K562 (cell line): Measurements from ENCODE around the gene GIGYF1. TPM values are rescaled to one million over a fixed set of nuclear protein-coding genes. Genes with fewer than 3 reads are reported as not detected.

ENCODE experiments used
- BACH1 ChIP-seq: fragments of 200-800 bp; sonication (Bioruptor generic); IDR thresholded peaks from 2 replicates; pipeline ENCODE4 v1.6.1; 2016; ENCODE audit warnings: missing genetic modification characterization, missing compliant biosample characterization
- BCL6 ChIP-seq: fragments of 250-450 bp; sonication (Bioruptor Pico); IDR thresholded peaks from 2 replicates; pipeline ENCODE4 v1.4.0; 2020
- BCOR ChIP-seq: fragments of 450-650 bp; IDR thresholded peaks from 2 replicates; pipeline ENCODE4 v1.6.1; 2016
- E2F3 ChIP-seq: fragments of 250-450 bp; sonication (Bioruptor Pico); IDR thresholded peaks from 2 replicates; pipeline ENCODE4 v1.4.0; 2020; ENCODE audit warnings: mild to moderate bottlenecking
- GABPB1 ChIP-seq: sonication (generic); formaldehyde crosslinking; IDR thresholded peaks from 2 replicates; pipeline ENCODE4 v1.8.0; 2022; ENCODE audit warnings: mild to moderate bottlenecking, missing genetic modification reagents
- GTF2F1 ChIP-seq: IDR thresholded peaks from 2 replicates; pipeline ENCODE4 v1.6.1; 2011; ENCODE audit warnings: low read depth, low read length, improper control_type of control experiment
- KDM4B ChIP-seq, 2 experiments: fragments of 450-650 bp in 1 of 2; sonication (generic) in 1 of 2; IDR thresholded peaks; 2 replicates each; pipeline ENCODE4 v1.6.1; 2016 to 2017; ENCODE audit warnings: borderline replicate concordance in 2 of 2, antibody characterized with exemption in 1 of 2, low read depth in 1 of 2, mild to moderate bottlenecking in 1 of 2
- KDM5B ChIP-seq: fragments of 200-600 bp; sonication (generic); IDR thresholded peaks from 2 replicates; pipeline ENCODE4 v1.6.1; 2012; ENCODE audit warnings: low read depth, mild to moderate bottlenecking, moderate library complexity, low read length, control low read depth, inconsistent platforms; ENCODE audit not compliant: insufficient replicate concordance
- KHSRP ChIP-seq: fragments of 450-650 bp; IDR thresholded peaks from 2 replicates; pipeline ENCODE4 v1.6.1; 2017
- RCOR1 ChIP-seq, 2 experiments: IDR thresholded peaks; 2 replicates each; pipeline ENCODE4 v1.6.1; 2012; ENCODE audit warnings: low read depth in 2 of 2, low read length in 2 of 2, borderline replicate concordance in 1 of 2, improper control_type of control experiment in 1 of 2
- SIX5 ChIP-seq, 2 experiments: IDR thresholded peaks; 2 replicates each; pipeline ENCODE4 v1.6.1; 2011; ENCODE audit warnings: low read length in 2 of 2, borderline replicate concordance in 1 of 2, low read depth in 1 of 2, mild to moderate bottlenecking in 1 of 2, moderate library complexity in 1 of 2; ENCODE audit not compliant: insufficient read depth in 1 of 2
- SMC3 ChIP-seq: conservative IDR thresholded peaks from 2 replicates; pipeline ENCODE4 v1.6.1; 2011; ENCODE audit warnings: low read depth, low read length, improper control_type of control experiment; ENCODE audit not compliant: insufficient read depth
- SP1 ChIP-seq: sonication (generic); formaldehyde crosslinking; IDR thresholded peaks from 2 replicates; pipeline ENCODE4 v1.8.1; 2022; ENCODE audit warnings: mild to moderate bottlenecking, missing genetic modification reagents
- TAF1 ChIP-seq: IDR thresholded peaks from 2 replicates; pipeline ENCODE4 v1.6.1; 2011; ENCODE audit warnings: mild to moderate bottlenecking, low read length, moderate library complexity; ENCODE audit not compliant: insufficient read depth, control insufficient read depth, severe bottlenecking; ENCODE audit errors: extremely low read depth
- TAL1 ChIP-seq: fragments of 450-650 bp; IDR thresholded peaks from 2 replicates; pipeline ENCODE4 v1.6.1; 2016; ENCODE audit warnings: mild to moderate bottlenecking
- TGIF2 ChIP-seq: sonication (generic); formaldehyde crosslinking; IDR thresholded peaks from 2 replicates; pipeline ENCODE4 v1.8.1; 2022; ENCODE audit warnings: mild to moderate bottlenecking, missing genetic modification reagents, moderate library complexity
- ZNF347 ChIP-seq: fragments of 450-650 bp; formaldehyde crosslinking; IDR thresholded peaks from 2 replicates; pipeline ENCODE4 v1.4.0; 2020; ENCODE audit warnings: low read depth, mild to moderate bottlenecking, moderate library complexity
- polyA plus RNA-seq, 8 experiments: library from polyadenylated mRNA; depleted of rRNA in 4 of 8; stranded (reverse) in 5 of 8; unstranded in 3 of 8; fragments of >200 nt; fragmentation: Nextera tagmentation in 2 of 8; fragmentation: Illumina TruSeq in 1 of 8; extraction: Ambion mirVana in 2 of 8; extraction: Trizol in 1 of 8; gene quantifications; 2 replicates each; pipeline versions ENCODE4 v1.2.1 to v1.2.3, GENCODE V29; 2011 to 2014; ENCODE audit warnings: inconsistent platforms in 1 of 8, missing spikeins in 1 of 8
- total RNA-seq, 7 experiments: library from RNA; depleted of rRNA in 6 of 7; stranded (reverse); fragments of >200 nt in 6 of 7; fragmentation: Illumina TruSeq in 2 of 7; extraction: Trizol in 2 of 7; gene quantifications; 2 replicates each; pipeline versions ENCODE4 v1.2.1 to v1.2.3, GENCODE V29; 2011 to 2021; ENCODE audit warnings: low replicate concordance in 1 of 7
- TF ChIP-seq, protein P1 (sequence below), 2 experiments: fragments of 450-650 bp; formaldehyde crosslinking in 1 of 2; IDR thresholded peaks; 2 replicates each; pipeline versions ENCODE4 v1.4.0 to v1.6.1; 2014 to 2020; ENCODE audit warnings: mild to moderate bottlenecking in 2 of 2, borderline replicate concordance in 1 of 2, low read depth in 1 of 2
- TF ChIP-seq, protein P2 (sequence below): fragments of 450-650 bp; formaldehyde crosslinking; IDR thresholded peaks from 2 replicates; pipeline ENCODE4 v1.4.0; 2022; ENCODE audit warnings: missing genetic modification characterization

GIGYF1 gene
- total and polyA plus RNA-seq, 9 of the 15 experiments (the other 6 are each of a cell fraction or from before 2014, with no cell fraction given), result 0.56 to 76.2 (median 16.8) TPM

DNA sequence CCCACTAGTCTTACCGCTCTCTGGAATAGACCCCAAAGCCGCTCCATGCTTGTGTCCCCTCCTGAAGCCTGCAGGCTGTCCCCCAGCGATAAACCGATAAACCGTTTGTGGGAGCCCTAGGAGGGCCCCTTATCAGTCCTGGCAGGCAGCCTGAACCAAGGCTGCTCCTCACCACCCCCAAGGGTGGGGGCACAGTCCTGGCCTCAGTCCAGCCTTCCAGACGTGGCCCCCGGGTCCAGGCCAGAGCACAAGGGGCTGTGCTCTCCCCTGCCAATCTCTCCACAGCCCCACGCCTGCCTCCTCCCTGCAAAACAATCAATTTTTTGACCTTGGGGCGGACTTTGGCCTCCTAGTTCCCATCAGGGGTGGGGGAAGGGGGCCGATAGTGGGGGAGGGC, 52.6 kb downstream of the GIGYF1 start, which contains the start of gene TFR2 (continued):
- TF ChIP-seq, protein P1, sequence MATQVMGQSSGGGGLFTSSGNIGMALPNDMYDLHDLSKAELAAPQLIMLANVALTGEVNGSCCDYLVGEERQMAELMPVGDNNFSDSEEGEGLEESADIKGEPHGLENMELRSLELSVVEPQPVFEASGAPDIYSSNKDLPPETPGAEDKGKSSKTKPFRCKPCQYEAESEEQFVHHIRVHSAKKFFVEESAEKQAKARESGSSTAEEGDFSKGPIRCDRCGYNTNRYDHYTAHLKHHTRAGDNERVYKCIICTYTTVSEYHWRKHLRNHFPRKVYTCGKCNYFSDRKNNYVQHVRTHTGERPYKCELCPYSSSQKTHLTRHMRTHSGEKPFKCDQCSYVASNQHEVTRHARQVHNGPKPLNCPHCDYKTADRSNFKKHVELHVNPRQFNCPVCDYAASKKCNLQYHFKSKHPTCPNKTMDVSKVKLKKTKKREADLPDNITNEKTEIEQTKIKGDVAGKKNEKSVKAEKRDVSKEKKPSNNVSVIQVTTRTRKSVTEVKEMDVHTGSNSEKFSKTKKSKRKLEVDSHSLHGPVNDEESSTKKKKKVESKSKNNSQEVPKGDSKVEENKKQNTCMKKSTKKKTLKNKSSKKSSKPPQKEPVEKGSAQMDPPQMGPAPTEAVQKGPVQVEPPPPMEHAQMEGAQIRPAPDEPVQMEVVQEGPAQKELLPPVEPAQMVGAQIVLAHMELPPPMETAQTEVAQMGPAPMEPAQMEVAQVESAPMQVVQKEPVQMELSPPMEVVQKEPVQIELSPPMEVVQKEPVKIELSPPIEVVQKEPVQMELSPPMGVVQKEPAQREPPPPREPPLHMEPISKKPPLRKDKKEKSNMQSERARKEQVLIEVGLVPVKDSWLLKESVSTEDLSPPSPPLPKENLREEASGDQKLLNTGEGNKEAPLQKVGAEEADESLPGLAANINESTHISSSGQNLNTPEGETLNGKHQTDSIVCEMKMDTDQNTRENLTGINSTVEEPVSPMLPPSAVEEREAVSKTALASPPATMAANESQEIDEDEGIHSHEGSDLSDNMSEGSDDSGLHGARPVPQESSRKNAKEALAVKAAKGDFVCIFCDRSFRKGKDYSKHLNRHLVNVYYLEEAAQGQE (IDR thresholded peaks at IDR 0.05; ENCODE audit: borderline replicate concordance), result no peak; the same call in 1 of the 2 replicates
- TF ChIP-seq, protein P1 (CRISPR knock-in tag; IDR thresholded peaks at IDR 0.05; ENCODE audit: low read depth), result 0 out of 2 replicates have a peak, but pooled peaks have one; percentile 47
- no peak for TF ChIP-seq SMC3
- no peak for TF ChIP-seq SP1
- TF ChIP-seq KDM5B, result peak; percentile 16
- TF ChIP-seq TAL1, result peak; percentile 97
- no peak for TF ChIP-seq GABPB1 (CRISPR knock-in tag)
- 0 out of 2 replicates have a peak, but pooled peaks have one; percentile 19 for TF ChIP-seq E2F3 (CRISPR knock-in tag)
- peak; percentile 54; the same call in 1 of the 2 replicates for TF ChIP-seq KHSRP
- peak; percentile 76; the same call in 1 of the 2 replicates for TF ChIP-seq BCOR
- peak; percentile 80 to 95; a peak in 3 of 4 replicates for TF ChIP-seq RCOR1 (IDR thresholded peaks at IDR 0.05; ENCODE audit: borderline replicate concordance in 1 of 2, low read depth in 2 of 2, low read length in 2 of 2)
- TF ChIP-seq BACH1, result no peak
- peak in 1 of 2 experiments; percentile 87; a peak in 2 of 4 replicates for TF ChIP-seq KDM4B (IDR thresholded peaks at IDR 0.05; ENCODE audit: borderline replicate concordance in 2 of 2, low read depth in 1 of 2)
- 0 out of 2 replicates have a peak, but pooled peaks have one; percentile 39 for TF ChIP-seq GTF2F1
- TF ChIP-seq, protein P2, sequence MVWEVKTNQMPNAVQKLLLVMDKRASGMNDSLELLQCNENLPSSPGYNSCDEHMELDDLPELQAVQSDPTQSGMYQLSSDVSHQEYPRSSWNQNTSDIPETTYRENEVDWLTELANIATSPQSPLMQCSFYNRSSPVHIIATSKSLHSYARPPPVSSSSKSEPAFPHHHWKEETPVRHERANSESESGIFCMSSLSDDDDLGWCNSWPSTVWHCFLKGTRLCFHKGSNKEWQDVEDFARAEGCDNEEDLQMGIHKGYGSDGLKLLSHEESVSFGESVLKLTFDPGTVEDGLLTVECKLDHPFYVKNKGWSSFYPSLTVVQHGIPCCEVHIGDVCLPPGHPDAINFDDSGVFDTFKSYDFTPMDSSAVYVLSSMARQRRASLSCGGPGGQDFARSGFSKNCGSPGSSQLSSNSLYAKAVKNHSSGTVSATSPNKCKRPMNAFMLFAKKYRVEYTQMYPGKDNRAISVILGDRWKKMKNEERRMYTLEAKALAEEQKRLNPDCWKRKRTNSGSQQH (CRISPR knock-in tag), result 0 out of 2 replicates have a peak, but pooled peaks have one; percentile 69
- no peak for TF ChIP-seq ZNF347
- TF ChIP-seq SIX5 (IDR thresholded peaks at IDR 0.05; ENCODE audit: borderline replicate concordance in 1 of 2, insufficient read depth in 1 of 2, low read depth in 1 of 2, low read length in 2 of 2), result no peak
- TF ChIP-seq TAF1, result peak; percentile 80
- TF ChIP-seq TGIF2 (CRISPR knock-in tag), result no peak
- no peak for TF ChIP-seq BCL6 (CRISPR knock-in tag)
